ENCODE measurements around the gene NCAPD3. TPM values are rescaled to one million over a fixed set of nuclear protein-coding genes. Genes with fewer than 3 reads are reported as not detected.
A peak's percentile ranks its signal among the peaks of the same experiment; 100 is the strongest.

The NCAPD3 gene
- total RNA-seq, 2 donors from 2014 or later: 42.6 to 45.5 TPM

GRCh38 chr11:134131628-134132244 lies 92.0 kb downstream of the NCAPD3 start:
- Mint-ChIP-seq H3K9me3 (peaks cover 21% of the 10 kb centered on the region), H3K27me3 (ENCODE audit: insufficient read depth) (no peaks in the 10 kb centered on the region), H3K27ac (no peak overlapping the region), H3K4me1 (no peaks in the 10 kb centered on the region), H3K4me3 (no peak overlapping the region), H3K36me3 (ENCODE audit: low read depth) (peaks cover 22% of the 10 kb centered on the region)
- DNase-seq: no peak
- H3K9ac ChIP-seq (ENCODE audit: extremely low read depth, low read length, poor library complexity, severe bottlenecking): no peak overlapping the region
- no peaks in the 10 kb centered on the region for H3K27me3 ChIP-seq (ENCODE audit: control insufficient read depth, insufficient read depth, low read length, poor library complexity, severe bottlenecking)
- no peak for TF ChIP-seq CTCF (conservative IDR thresholded peaks at IDR 0.05)
- no peak overlapping the region for H3K27ac ChIP-seq (ENCODE audit: low read depth, low read length)
- peaks cover 30% of the 10 kb centered on the region for H3K9me3 ChIP-seq (ENCODE audit: control insufficient read depth, low read length)
- H3K4me3 ChIP-seq (ENCODE audit: low read length): no peak overlapping the region
- no peaks in the 10 kb centered on the region for H3K4me1 ChIP-seq (ENCODE audit: control insufficient read depth, insufficient read depth, low read length)
- WGBS, 2 experiments (ENCODE audit: insufficient coverage in 1 of 2, insufficient read length in 1 of 2): 86 to 100% methylated on average over 1 to 2 of the region's 2 CpGs
- no peaks in the 10 kb centered on the region for H3K36me3 ChIP-seq (ENCODE audit: control insufficient read depth, insufficient read depth, low read length)

- H3K36me3 ChIP-seq (ENCODE audit: control insufficient read depth, insufficient read depth, low read length): no peaks in the 10 kb centered on the region
- no peaks in the 10 kb centered on the region for H3K27me3 ChIP-seq (ENCODE audit: control insufficient read depth, insufficient read depth, low read length, poor library complexity, severe bottlenecking)
- Mint-ChIP-seq H3K36me3 (ENCODE audit: low read depth) (peaks cover 10% of the 10 kb centered on the region), H3K4me3 (no peak overlapping the region), H3K9me3 (peaks cover under 1% of the 10 kb centered on the region), H3K27me3 (ENCODE audit: insufficient read depth) (peaks cover 28% of the 10 kb centered on the region), H3K27ac (no peak overlapping the region), H3K4me1 (peaks cover 11% of the 10 kb centered on the region)
- DNase-seq: peak; percentile 69
- no peaks in the 10 kb centered on the region for H3K4me1 ChIP-seq (ENCODE audit: control insufficient read depth, insufficient read depth, low read length)
- H3K27ac ChIP-seq (ENCODE audit: low read depth, low read length): no peak overlapping the region
- no peak for TF ChIP-seq CTCF (conservative IDR thresholded peaks at IDR 0.05)
- 43 to 71% methylated on average over 1 of the region's 1 CpG for WGBS, 2 experiments (ENCODE audit: insufficient coverage in 1 of 2, insufficient read length in 1 of 2)
- H3K9me3 ChIP-seq (ENCODE audit: control insufficient read depth, low read length): peaks cover 12% of the 10 kb centered on the region
- H3K9ac ChIP-seq (ENCODE audit: extremely low read depth, low read length, poor library complexity, severe bottlenecking): no peak overlapping the region
- no peak overlapping the region for H3K4me3 ChIP-seq (ENCODE audit: low read length)
These were observed 97.4 kb downstream of the NCAPD3 start for GRCh38 chr11:134126217-134126822.

GRCh38 chr11:134125507-134125906 lies 98.3 kb downstream of the NCAPD3 start:
- H3K27me3 Mint-ChIP-seq (ENCODE audit: insufficient read depth): peaks cover 28% of the 10 kb centered on the region
- peak overlapping the region; percentile 53 for H3K4me3 Mint-ChIP-seq
- H3K4me1 ChIP-seq (ENCODE audit: control insufficient read depth, insufficient read depth, low read length): no peaks in the 10 kb centered on the region
- no peak overlapping the region for H3K27ac Mint-ChIP-seq
- H3K9ac ChIP-seq (ENCODE audit: extremely low read depth, low read length, poor library complexity, severe bottlenecking): no peak overlapping the region
- H3K9me3 ChIP-seq (ENCODE audit: control insufficient read depth, low read length): peaks cover 10% of the 10 kb centered on the region
- H3K4me3 ChIP-seq (ENCODE audit: low read length): no peak overlapping the region
- peaks cover 16% of the 10 kb centered on the region for H3K4me1 Mint-ChIP-seq
- no peak overlapping the region for H3K27ac ChIP-seq (ENCODE audit: low read depth, low read length)
- 89 to 92% methylated on average over 8 to 9 of the region's 9 CpGs for whole genome bisulfite sequencing, 2 experiments (ENCODE audit: insufficient coverage in 1 of 2, insufficient read length in 1 of 2)
- no peaks in the 10 kb centered on the region for H3K36me3 ChIP-seq (ENCODE audit: control insufficient read depth, insufficient read depth, low read length)
- DNase-seq: no peak
- peaks cover 8% of the 10 kb centered on the region for H3K36me3 Mint-ChIP-seq (ENCODE audit: low read depth)
- H3K27me3 ChIP-seq (ENCODE audit: control insufficient read depth, insufficient read depth, low read length, poor library complexity, severe bottlenecking): no peaks in the 10 kb centered on the region
- H3K9me3 Mint-ChIP-seq: no peaks in the 10 kb centered on the region
- no peak for TF ChIP-seq CTCF (conservative IDR thresholded peaks at IDR 0.05)
